ENCODE measurements around the gene C5orf47. TPM values are rescaled to one million over a fixed set of nuclear protein-coding genes. Genes with fewer than 3 reads are reported as not detected.

Gene C5orf47
- total RNA-seq, 1 experiment from 2014 or later: 0.09 TPM

DNA sequence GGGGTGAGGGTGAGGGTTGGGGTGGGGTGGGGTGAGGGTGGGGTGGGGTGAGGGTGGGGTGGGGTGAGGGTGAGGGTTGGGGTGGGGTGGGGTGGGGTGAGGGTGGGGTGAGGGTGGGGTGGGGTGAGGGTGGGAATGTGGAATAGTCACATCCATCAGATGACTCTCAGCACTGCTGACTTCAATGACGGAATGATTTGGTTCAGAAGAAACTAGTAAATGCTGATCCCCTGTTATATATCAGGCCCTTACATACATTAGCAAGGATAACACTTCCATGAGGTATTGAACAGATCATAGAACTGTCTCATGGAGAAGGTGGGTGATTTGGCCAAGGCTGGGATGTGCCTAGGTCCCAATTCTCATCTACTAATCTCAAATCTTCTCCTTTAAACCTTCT is 24.5 kb upstream of the C5orf47 start:
- peak overlapping the region; percentile 98 for H3K27ac ChIP-seq (ENCODE audit: insufficient read length, low read depth, low read length)
- no peak overlapping the region for H4K8ac ChIP-seq (replicated peaks; ENCODE audit: insufficient read length, low read depth, low read length)
- no peak overlapping the region for H2BK120ac ChIP-seq (ENCODE audit: low read depth, low read length, poor library complexity, severe bottlenecking)
- no peaks in the 10 kb centered on the region for H3K27me3 ChIP-seq (ENCODE audit: insufficient read depth, low read length)
- H3K14ac ChIP-seq (ENCODE audit: insufficient read depth, low read length): no peak overlapping the region
- H2BK20ac ChIP-seq (ENCODE audit: low read depth, low read length, poor library complexity, severe bottlenecking): no peak overlapping the region
- no peak overlapping the region for H4K91ac ChIP-seq (ENCODE audit: insufficient read length, low read depth, low read length)
- peaks cover 51 to 52% of the 10 kb centered on the region in 2 experiments for H3K4me1 Mint-ChIP-seq
- peak overlapping the region; percentile 87 for H3K4me2 ChIP-seq (ENCODE audit: insufficient read depth, insufficient read length, low read length)
- no peak for DNase-seq
- WGBS (ENCODE audit: extremely low coverage, insufficient read length, low lambda C conversion rate): no CpG with 5 or more reads among the region's 1 CpG
- H3K36me3 Mint-ChIP-seq (ENCODE audit: insufficient read depth in 1 of 3, low read depth in 3 of 3): no peaks in the 10 kb centered on the region
- no peak overlapping the region for H2BK5ac ChIP-seq (ENCODE audit: insufficient read length, low read length)
- no peaks in the 10 kb centered on the region for H3K9me3 ChIP-seq (ENCODE audit: control insufficient read depth, low read depth, low read length)
- no peaks in the 10 kb centered on the region for H4K20me1 ChIP-seq (ENCODE audit: control insufficient read depth, insufficient read depth, insufficient read length)
- peak overlapping the region; percentile 78 to 94 (median 89); a peak in 4 of 7 replicates for H3K27ac Mint-ChIP-seq
- no peak overlapping the region; the same call in 1 of the 2 replicates for H3K4ac ChIP-seq (ENCODE audit: low read depth, low read length)
- no peak overlapping the region for H3K23ac ChIP-seq (ENCODE audit: insufficient read length, low read depth, low read length)
- no peak overlapping the region for H2BK15ac ChIP-seq (ENCODE audit: low read depth, low read length)
- peak overlapping the region; percentile 91 for H3K56ac ChIP-seq (ENCODE audit: insufficient read length, low read depth, low read length)
- no peaks in the 10 kb centered on the region for H3K9me3 Mint-ChIP-seq
- H2AFZ ChIP-seq (ENCODE audit: low read length): no peak overlapping the region
- peak overlapping the region; percentile 49 to 78 for H3K4me3 Mint-ChIP-seq
- H3K9ac ChIP-seq (ENCODE audit: extremely low read depth, insufficient read length, low read length): peak overlapping the region; percentile 79
- peaks cover 15% of the 10 kb centered on the region; the same call in 1 of the 2 replicates for H3K4me1 ChIP-seq (ENCODE audit: insufficient read depth, low read length)
- H3T11ph ChIP-seq (ENCODE audit: low read length): no peak overlapping the region
- no peaks in the 10 kb centered on the region for H3K23me2 ChIP-seq (ENCODE audit: insufficient read length, low read depth, low read length, poor library complexity, severe bottlenecking)
- H3K18ac ChIP-seq (ENCODE audit: insufficient read length, low read depth, low read length): no peak overlapping the region
- peak overlapping the region; percentile 87 for H2BK12ac ChIP-seq (ENCODE audit: insufficient read length, low read depth, low read length)
- no peaks in the 10 kb centered on the region; the same call in 1 of the 2 replicates for H3K27me3 Mint-ChIP-seq (ENCODE audit: low read depth)
- no peak overlapping the region for H4K5ac ChIP-seq (ENCODE audit: insufficient read length, low read depth, low read length)
- no peaks in the 10 kb centered on the region for H3K79me2 ChIP-seq (ENCODE audit: insufficient read depth, low read length)
- H2AK5ac ChIP-seq (ENCODE audit: insufficient read length, low read length): no peak overlapping the region
- H3K79me1 ChIP-seq (ENCODE audit: insufficient read depth, low read depth, low read length, poor library complexity, severe bottlenecking): no peaks in the 10 kb centered on the region
- TF ChIP-seq, protein P1, sequence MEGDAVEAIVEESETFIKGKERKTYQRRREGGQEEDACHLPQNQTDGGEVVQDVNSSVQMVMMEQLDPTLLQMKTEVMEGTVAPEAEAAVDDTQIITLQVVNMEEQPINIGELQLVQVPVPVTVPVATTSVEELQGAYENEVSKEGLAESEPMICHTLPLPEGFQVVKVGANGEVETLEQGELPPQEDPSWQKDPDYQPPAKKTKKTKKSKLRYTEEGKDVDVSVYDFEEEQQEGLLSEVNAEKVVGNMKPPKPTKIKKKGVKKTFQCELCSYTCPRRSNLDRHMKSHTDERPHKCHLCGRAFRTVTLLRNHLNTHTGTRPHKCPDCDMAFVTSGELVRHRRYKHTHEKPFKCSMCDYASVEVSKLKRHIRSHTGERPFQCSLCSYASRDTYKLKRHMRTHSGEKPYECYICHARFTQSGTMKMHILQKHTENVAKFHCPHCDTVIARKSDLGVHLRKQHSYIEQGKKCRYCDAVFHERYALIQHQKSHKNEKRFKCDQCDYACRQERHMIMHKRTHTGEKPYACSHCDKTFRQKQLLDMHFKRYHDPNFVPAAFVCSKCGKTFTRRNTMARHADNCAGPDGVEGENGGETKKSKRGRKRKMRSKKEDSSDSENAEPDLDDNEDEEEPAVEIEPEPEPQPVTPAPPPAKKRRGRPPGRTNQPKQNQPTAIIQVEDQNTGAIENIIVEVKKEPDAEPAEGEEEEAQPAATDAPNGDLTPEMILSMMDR (conservative IDR thresholded peaks at IDR 0.05): no peak
